Lower leg skin (tissue), 3 donors: Measurements from ENCODE around the gene MITF.

Source experiments
- CTCF ChIP-seq, 3 donors: fragments of 450-650 bp; IDR thresholded peaks; one replicate each; pipeline ENCODE4 v1.5.1; 2016; ENCODE audit warnings: antibody characterized with exemption in 3 of 3, mild to moderate bottlenecking in 3 of 3, moderate library complexity in 2 of 3
- POLR2A ChIP-seq, 2 donors: fragments of 450-650 bp; IDR thresholded peaks; one replicate each; pipeline ENCODE4 v1.6.1; 2016 to 2017; ENCODE audit warnings: antibody characterized with exemption in 2 of 2, mild to moderate bottlenecking in 1 of 2, moderate library complexity in 1 of 2

GRCh38 chr3:69876073-69876472, 136.8 kb downstream of the MITF start:
- TF ChIP-seq CTCF (IDR thresholded peaks at IDR 0.05) (no peak), POLR2A (IDR thresholded peaks at IDR 0.05) (no peak)
